Breast epithelium (tissue), 3 donors: Measurements from ENCODE around the gene GLE1.

Experiments used
- POLR2A ChIP-seq: fragments of 450-650 bp; IDR thresholded peaks from one replicate; pipeline ENCODE4 v1.6.1; 2016; ENCODE audit warnings: antibody characterized with exemption, mild to moderate bottlenecking, moderate library complexity
- TF ChIP-seq, protein P1 (sequence below), 3 donors: fragments of 450-650 bp; IDR thresholded peaks; one replicate each; pipeline ENCODE4 v1.5.1; 2016 to 2017; ENCODE audit warnings: antibody characterized with exemption in 3 of 3, mild to moderate bottlenecking in 3 of 3, moderate library complexity in 3 of 3

DNA sequence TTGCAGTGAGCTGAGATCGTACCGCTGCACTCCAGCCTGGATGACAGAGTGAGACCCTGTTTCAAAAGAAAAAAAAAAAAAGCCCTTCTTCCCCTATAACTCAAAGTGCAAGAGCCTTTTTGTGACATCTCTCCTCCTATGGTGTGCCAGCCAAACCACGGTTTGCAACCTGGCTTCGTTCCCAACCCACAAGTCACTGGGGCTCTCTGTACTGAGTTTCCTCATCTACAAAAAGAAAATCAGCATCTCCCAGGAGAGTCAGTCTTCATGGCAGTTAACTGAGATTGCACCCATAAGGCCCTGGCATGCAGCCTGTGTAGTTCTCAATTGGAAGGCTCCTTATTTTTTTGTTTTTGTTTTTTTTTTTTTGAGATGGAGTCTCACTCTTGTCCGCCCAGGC is 34.0 kb upstream of the GLE1 start:
- no peak for TF ChIP-seq POLR2A
- TF ChIP-seq, protein P1, sequence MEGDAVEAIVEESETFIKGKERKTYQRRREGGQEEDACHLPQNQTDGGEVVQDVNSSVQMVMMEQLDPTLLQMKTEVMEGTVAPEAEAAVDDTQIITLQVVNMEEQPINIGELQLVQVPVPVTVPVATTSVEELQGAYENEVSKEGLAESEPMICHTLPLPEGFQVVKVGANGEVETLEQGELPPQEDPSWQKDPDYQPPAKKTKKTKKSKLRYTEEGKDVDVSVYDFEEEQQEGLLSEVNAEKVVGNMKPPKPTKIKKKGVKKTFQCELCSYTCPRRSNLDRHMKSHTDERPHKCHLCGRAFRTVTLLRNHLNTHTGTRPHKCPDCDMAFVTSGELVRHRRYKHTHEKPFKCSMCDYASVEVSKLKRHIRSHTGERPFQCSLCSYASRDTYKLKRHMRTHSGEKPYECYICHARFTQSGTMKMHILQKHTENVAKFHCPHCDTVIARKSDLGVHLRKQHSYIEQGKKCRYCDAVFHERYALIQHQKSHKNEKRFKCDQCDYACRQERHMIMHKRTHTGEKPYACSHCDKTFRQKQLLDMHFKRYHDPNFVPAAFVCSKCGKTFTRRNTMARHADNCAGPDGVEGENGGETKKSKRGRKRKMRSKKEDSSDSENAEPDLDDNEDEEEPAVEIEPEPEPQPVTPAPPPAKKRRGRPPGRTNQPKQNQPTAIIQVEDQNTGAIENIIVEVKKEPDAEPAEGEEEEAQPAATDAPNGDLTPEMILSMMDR (IDR thresholded peaks at IDR 0.05): no peak
